Thymus (tissue), 11 donors: ENCODE measurements around the gene RNF220. TPM values are rescaled to one million over a fixed set of nuclear protein-coding genes. Genes with fewer than 3 reads are reported as not detected.
"Not testable (repeated sequence)": the region's sequence is repeated elsewhere in the genome, so short reads cannot be mapped to it uniquely, and the experiment has no call there.

ENCODE experiments used
- DNase-seq, 9 donors: peaks; one replicate each; pipeline ENCODE4 v3.0.0-alpha.2; 2013; ENCODE audit warnings: low spot score in 9 of 9, low read depth in 6 of 9, missing footprints in 1 of 9
- H3K27ac ChIP-seq, 2 donors: one replicate each; pipeline ENCODE4 v1.5.1; 2013; ENCODE audit warnings: control low read depth in 1 of 2, low read depth in 1 of 2, low read length in 1 of 2, mild to moderate bottlenecking in 1 of 2, moderate library complexity in 1 of 2
- H3K27me3 ChIP-seq, 2 donors: one replicate each; pipeline ENCODE4 v1.5.1; 2013; ENCODE audit warnings: low read length in 1 of 2; ENCODE audit not compliant: control insufficient read depth in 2 of 2, insufficient read depth in 1 of 2
- H3K36me3 ChIP-seq, 2 donors: one replicate each; pipeline ENCODE4 v1.5.1; 2013; ENCODE audit warnings: low read length in 1 of 2, mild to moderate bottlenecking in 1 of 2, moderate library complexity in 1 of 2; ENCODE audit not compliant: control insufficient read depth in 2 of 2, insufficient read depth in 2 of 2
- H3K4me1 ChIP-seq, 2 donors: one replicate each; pipeline ENCODE4 v1.5.1; 2013; ENCODE audit warnings: low read length in 2 of 2; ENCODE audit not compliant: control insufficient read depth in 2 of 2, insufficient read depth in 2 of 2
- H3K4me3 ChIP-seq, 2 donors: one replicate each; pipeline ENCODE4 v1.5.1; 2013; ENCODE audit warnings: low read length in 2 of 2, control low read depth in 1 of 2, mild to moderate bottlenecking in 1 of 2
- H3K9me3 ChIP-seq, 2 donors: one replicate each; pipeline ENCODE4 v1.5.1; 2013; ENCODE audit warnings: low read length in 1 of 2, mild to moderate bottlenecking in 1 of 2; ENCODE audit not compliant: control insufficient read depth in 2 of 2, insufficient read depth in 1 of 2
- WGBS: extraction: QIAGEN DNeasy Blood & Tissue Kit; methylation state at CpG from one replicate; pipeline ENCODE4 v1.1.7; 2013; 5-methylcytosine and 5-hydroxymethylcytosine counted together
- polyA plus RNA-seq: library from polyadenylated mRNA; stranded (reverse); fragments of 200-250 nt; gene quantifications from one replicate; pipeline ENCODE4 v1.2.3, GENCODE V29; 2013
- total RNA-seq: library from RNA; stranded (reverse); fragments of 120-200 nt; gene quantifications from one replicate; pipeline ENCODE4 v1.2.4, GENCODE V29; 2013
- donor health status: healthy.

The RNF220 gene
- total and polyA plus RNA-seq, 2 donors: 66.3 to 70.0 TPM

DNA sequence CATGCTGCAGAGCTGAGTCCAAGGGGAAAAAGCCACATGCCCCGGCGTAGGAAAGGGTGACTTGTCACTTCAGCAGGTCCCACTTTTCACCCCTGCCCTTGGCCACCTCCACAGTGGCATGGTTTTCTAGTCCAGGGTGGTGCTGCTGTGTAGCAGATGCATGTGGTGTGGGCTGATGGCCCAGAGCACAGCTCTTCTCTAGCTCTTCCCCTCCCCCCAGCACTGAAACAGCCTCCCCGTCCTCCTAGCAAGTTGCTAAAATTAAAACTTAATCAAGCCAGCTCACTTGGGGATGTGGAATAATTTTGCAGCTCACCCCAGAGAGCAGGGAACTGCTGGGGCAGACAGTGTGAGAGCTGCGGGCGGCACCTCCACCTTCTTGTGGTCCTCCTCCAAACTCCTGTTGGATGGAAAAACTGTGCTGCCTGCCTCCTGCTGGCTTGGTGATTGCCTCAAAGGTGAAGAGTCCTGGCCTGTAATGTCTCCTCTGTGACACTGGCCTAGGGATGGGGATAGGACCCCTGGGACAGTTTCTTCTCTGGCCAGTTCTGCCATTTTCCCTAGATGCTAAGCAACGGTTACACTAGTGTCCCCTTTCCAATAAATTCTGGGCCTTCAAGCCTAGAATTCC is 91.6 kb downstream of the RNF220 start:
- 97% methylated on average over 6 of the region's 6 CpGs for WGBS
- H3K4me3 ChIP-seq: no peak overlapping the region
- no peak overlapping the region for H3K27ac ChIP-seq
- DNase-seq: no peak
- H3K9me3 ChIP-seq: no peaks in the 10 kb centered on the region
- H3K36me3 ChIP-seq: no peaks in the 10 kb centered on the region
- H3K4me1 ChIP-seq: no peaks in the 10 kb centered on the region
- H3K27me3 ChIP-seq: no peaks in the 10 kb centered on the region

DNA sequence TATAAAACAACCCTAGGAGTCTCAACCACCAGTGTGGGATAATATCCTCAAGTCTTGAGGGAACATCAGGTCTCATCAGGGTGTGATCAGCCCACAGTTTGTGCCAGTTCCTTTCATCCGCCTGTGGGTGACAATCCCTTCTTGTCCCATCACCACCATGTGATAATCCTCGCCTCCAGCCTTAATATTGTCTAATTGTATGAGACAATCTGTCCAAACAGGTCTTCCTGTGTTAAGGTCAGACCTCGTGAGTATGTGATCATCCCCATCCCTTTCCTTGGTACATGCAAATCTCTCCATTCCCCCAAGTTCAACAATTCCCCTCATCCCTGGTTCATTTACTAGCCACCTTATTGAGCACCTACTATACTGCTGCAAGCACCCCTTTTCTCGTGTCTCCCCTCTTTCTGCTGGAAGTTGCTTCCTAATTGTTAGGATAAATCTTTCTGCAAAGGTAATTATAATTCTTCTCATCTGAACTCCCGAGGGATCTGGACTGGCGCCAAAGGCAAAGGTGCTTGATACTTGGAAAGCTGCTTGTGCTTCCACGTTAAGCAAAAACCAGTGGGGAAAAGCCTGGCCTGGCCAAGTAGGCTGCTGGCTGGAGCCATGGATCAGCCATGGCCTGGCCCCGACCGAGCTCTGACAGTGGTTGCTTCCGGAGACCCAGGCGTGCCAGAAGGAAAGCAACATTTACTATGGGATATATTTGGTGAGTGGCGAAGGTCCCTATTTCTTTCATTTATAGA is 92.5 kb downstream of the RNF220 start:
- no peaks in the 10 kb centered on the region for H3K9me3 ChIP-seq
- H3K4me3 ChIP-seq: no peak overlapping the region
- H3K4me1 ChIP-seq: no peaks in the 10 kb centered on the region
- no peak overlapping the region for H3K27ac ChIP-seq
- H3K27me3 ChIP-seq: no peaks in the 10 kb centered on the region
- H3K36me3 ChIP-seq: no peaks in the 10 kb centered on the region
- WGBS: 97% methylated on average over 12 of the region's 12 CpGs
- DNase-seq: no peak

DNA sequence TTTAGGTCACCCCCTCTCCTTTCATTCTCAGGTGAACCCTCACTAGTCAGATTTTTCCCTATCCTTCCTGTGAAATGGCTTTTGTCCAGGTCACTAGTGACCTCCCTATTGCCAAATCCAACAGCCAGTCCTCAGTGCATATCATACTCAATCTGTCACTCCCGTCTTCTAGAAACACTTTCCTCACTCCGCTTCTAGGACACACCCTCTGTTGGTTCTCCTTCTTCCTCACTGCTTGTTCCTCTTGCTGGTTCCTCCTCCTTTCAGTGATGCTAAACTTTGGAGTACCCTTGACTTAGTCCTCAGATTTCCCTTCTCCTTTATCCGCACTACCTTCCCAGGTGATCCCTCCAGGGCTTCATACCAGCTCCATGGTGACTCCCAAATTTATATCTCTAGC is 94.3 kb downstream of the RNF220 start:
- no peak for DNase-seq
- H3K4me1 ChIP-seq: no peaks in the 10 kb centered on the region
- no peak overlapping the region for H3K27ac ChIP-seq
- H3K36me3 ChIP-seq: no peaks in the 10 kb centered on the region
- H3K27me3 ChIP-seq: no peaks in the 10 kb centered on the region
- 98% methylated on average over 3 of the region's 3 CpGs for WGBS
- no peak overlapping the region for H3K4me3 ChIP-seq
- H3K9me3 ChIP-seq: no peaks in the 10 kb centered on the region

DNA sequence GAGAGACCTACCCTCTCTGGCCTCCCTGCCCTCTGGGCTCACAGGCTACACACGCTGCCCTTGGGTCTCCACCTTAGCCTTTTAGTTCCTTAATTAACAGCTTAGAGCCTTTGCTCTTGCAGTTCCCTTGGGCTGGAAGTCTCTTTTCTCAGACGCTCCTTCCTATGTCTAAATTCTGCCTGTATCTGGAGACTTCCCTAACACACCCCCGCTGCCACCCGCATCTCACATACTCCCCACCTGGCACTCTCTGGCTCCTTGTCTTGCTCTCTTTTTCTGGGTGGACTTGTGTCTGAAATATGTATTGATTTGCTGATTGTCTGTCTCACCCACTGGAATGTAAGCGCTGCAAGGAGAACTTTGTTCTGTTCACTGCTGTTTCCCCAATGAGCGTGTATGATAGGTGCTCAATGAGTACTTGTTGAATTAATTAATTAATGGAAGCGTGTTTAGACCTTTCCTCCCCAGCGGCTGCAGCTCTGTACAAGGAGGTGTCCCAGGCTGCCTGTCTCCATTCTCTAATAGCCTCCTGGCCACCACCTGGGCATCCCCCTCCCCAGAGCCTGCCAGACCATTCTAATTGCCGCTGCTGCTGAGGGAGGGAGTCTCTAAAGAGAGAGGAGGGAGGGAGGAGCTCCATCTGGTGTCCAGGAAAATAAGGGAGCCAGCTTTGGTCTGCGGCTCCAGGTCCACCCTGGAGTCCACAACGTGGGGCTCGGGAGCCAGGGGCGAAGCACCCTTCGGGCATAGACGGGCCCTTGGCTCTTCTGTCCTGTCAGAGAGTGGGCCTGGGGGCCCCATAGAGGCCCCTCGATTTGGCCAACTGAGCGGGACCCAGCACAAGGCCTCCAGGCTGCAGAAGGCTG is 95.4 kb downstream of the RNF220 start:
- Histone ChIP-seq H3K9me3 (no peaks in the 10 kb centered on the region), H3K4me3 (no peak overlapping the region), H3K27ac (no peak overlapping the region), H3K27me3 (no peaks in the 10 kb centered on the region), H3K4me1 (no peaks in the 10 kb centered on the region), H3K36me3 (no peaks in the 10 kb centered on the region)
- WGBS: 92% methylated on average over 17 of the region's 17 CpGs
- DNase-seq: no peak

DNA sequence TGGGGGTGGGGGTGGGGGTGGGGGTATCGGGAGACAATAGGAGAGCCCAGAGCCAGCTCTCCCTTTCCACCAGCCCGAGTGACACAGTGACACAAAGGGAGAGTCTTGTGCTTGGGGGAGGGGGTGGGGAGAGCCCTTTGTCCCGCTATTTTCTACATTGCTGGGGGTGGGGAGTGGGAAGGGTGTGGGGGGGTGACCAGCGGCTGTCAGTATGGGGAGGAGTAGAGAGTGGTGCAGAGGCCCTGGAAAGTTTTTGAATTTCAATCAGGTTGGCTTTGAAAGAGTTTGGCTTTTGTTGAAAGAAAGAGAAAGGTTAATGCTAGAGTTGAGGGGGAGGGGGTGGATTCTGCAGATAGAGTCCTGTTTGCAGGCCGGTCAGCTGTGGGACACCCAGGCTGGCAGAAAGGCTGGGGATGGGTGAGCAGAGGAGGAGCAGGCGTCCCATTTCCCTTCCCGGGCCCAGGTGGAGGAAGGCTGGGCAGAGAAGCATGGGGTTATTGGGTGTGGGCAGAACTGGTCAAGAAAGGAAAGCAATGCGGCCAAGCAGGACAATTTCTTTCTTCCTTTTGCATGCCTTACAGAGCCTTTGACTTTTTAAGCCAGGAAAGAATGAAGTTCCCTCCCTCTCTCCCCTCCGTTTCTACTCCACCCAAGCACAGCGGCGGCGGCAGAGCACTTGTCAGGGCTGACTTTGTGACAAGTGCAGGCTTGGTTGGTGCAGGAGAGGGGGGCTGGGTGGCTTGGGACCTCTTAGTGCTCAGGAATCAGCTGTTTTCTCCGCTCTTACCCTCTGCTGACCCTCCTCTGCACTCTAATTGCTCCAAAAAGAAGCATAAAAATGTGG is 96.2 kb downstream of the RNF220 start:
- Histone ChIP-seq H3K27ac (no peak overlapping the region), H3K9me3 (no peaks in the 10 kb centered on the region), H3K36me3 (no peaks in the 10 kb centered on the region), H3K4me1 (no peaks in the 10 kb centered on the region), H3K27me3 (no peaks in the 10 kb centered on the region), H3K4me3 (no peak overlapping the region)
- DNase-seq: no peak
- WGBS: 92% methylated on average over 13 of the region's 13 CpGs

DNA sequence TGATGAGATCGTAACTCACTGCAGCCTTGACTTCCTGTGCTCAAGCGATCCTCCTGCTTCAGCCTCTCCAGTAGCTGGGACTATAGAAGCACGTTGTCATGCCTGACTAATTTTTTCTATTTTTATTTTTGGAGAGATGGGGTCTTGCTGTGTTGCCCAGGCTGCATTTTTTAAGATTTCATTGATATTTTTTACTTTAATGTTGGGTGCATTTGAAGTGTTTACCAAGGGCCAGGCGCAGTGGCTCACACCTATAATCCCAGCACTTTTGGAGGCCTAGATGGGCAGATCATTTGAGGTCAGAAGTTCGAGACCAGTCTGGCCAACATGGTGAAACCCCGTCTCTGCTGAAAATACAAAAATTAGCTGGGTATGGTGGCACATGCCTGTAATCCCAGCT is 97.8 kb downstream of the RNF220 start:
- H3K4me1 ChIP-seq, DNase-seq, H3K9me3 ChIP-seq, H3K4me3 ChIP-seq, H3K27me3 ChIP-seq, H3K27ac ChIP-seq, H3K36me3 ChIP-seq: not testable (repeated sequence)
- WGBS: 96% methylated on average over 6 of the region's 6 CpGs

DNA sequence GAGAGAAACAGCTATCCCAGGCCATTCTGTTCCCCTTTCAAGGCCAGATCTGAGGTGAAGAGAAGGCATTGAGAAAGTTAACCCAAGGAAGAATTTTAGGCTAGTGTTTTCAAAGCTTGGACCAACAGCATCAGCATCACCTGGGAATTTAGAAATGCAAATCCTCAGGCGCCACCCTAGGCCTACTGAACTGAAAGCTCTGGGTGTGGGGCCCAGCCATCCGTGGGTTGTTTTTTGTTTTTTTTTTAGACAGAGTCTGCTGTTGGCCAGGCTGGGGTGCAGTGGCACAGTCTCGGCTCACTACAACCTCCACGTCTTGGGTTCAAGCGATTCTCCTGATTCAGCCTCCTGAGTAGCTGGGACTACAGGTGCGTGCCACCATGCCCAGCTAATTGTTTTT is 98.6 kb downstream of the RNF220 start:
- WGBS: 97% methylated on average over 6 of the region's 6 CpGs
- no peaks in the 10 kb centered on the region for H3K27me3 ChIP-seq

DNA sequence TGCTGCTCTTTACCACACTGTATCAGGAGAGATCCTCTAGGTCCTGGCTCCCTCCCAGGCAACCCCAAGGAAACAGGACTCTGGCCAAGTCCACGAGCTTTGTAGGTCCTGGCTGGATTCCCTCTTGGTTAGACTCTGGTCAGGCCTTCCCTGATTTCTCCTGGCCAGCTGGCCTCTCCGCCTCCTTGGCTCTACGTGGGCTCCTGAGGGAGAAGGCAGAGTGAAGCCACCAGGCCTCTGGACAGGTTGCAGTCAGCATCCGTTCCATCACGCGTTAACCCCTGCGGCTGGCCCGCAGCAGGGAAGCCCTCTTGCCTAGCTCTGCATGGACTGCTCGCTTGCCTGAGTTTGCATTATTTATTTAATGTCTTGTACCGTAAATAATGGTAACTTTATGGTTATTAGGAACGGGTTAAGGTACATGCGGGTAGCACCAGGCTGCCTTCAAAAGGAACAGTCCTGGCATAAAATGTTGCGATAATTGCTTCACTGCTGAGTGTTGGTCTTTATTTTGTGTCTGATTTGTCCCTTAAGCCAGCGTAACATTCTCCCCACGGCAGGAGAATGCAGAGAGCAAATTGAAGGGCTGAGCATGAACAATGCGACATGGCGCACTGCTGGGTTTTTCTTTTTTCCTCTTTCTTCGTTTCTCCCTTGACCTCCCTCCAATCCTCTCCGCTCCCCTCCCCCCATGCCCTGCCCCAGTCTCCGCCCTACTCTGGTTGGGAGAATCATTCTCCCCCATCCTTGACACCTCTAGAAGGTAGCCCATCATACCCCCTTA is 100.3 kb downstream of the RNF220 start:
- DNase-seq: no peak
- Histone ChIP-seq H3K4me3 (no peak overlapping the region), H3K9me3 (no peaks in the 10 kb centered on the region), H3K27ac (no peak overlapping the region), H3K36me3 (no peaks in the 10 kb centered on the region), H3K4me1 (no peaks in the 10 kb centered on the region), H3K27me3 (no peaks in the 10 kb centered on the region)
- 96% methylated on average over 20 of the region's 20 CpGs for WGBS

More for the DNA sequence above, 98.6 kb downstream of the RNF220 start:
- Histone ChIP-seq H3K4me3 (no peak overlapping the region), H3K9me3 (no peaks in the 10 kb centered on the region), H3K36me3 (no peaks in the 10 kb centered on the region), H3K4me1 (no peaks in the 10 kb centered on the region), H3K27ac (no peak overlapping the region)
- DNase-seq: no peak
